Thoracic aorta (tissue), 2 donors: ENCODE data around the gene SAPCD2. TPM values are rescaled to one million over a fixed set of nuclear protein-coding genes. Genes with fewer than 3 reads are reported as not detected.

Experiments
- ATAC-seq: fragments of 150-250 bp; one replicate; pipeline ENCODE4 v1.8.0; 2017; ENCODE audit warnings: low read depth; ENCODE audit not compliant: insufficient number of reproducible peaks, low FRiP score
- DNase-seq: peaks from one replicate; pipeline ENCODE4 v3.0.0-alpha.2; 2020; ENCODE audit warnings: low spot score
- H3K27ac ChIP-seq, 2 donors: fragments of 200-600 bp; sonication (generic); 1 replicate in 1 of 2; 2 replicates in 1 of 2; pipeline ENCODE4 v1.5.1; 2016; ENCODE audit warnings: mild to moderate bottlenecking in 2 of 2, moderate library complexity in 2 of 2
- H3K27me3 ChIP-seq: fragments of 200-600 bp; sonication (generic); replicated peaks from 2 replicates; pipeline ENCODE4 v1.6.0; 2016; ENCODE audit warnings: mild to moderate bottlenecking; ENCODE audit not compliant: insufficient read depth
- H3K36me3 ChIP-seq: fragments of 200-600 bp; sonication (generic); one replicate; pipeline ENCODE4 v1.5.1; 2016
- H3K4me1 ChIP-seq, 2 donors: fragments of 200-600 bp; sonication (generic); 1 replicate in 1 of 2; 2 replicates in 1 of 2; pipeline versions ENCODE4 v1.5.1 to v1.6.0; 2016; ENCODE audit warnings: low read depth in 2 of 2, mild to moderate bottlenecking in 1 of 2; ENCODE audit not compliant: control insufficient read depth in 1 of 2
- H3K4me3 ChIP-seq: fragments of 200-600 bp; sonication (generic); 2 replicates; pipeline ENCODE4 v1.5.1; 2016; ENCODE audit warnings: mild to moderate bottlenecking
- H3K9me3 ChIP-seq: fragments of 200-600 bp; sonication (generic); 2 replicates; pipeline ENCODE4 v1.5.1; 2016
- total RNA-seq, 2 donors: library from RNA; depleted of rRNA; stranded (reverse); fragments of >200 nt; gene quantifications; one replicate each; pipeline versions ENCODE4 v1.1.0 to v1.2.3, GENCODE V29; 2016
- TF ChIP-seq, protein P1 (sequence below): fragments of 200-600 bp; sonication (generic); IDR thresholded peaks from one replicate; pipeline ENCODE4 v1.5.1; 2019; ENCODE audit warnings: antibody characterized with exemption

Gene SAPCD2
- total RNA-seq, 2 donors from 2014 or later: 0.41 to 0.92 TPM

DNA sequence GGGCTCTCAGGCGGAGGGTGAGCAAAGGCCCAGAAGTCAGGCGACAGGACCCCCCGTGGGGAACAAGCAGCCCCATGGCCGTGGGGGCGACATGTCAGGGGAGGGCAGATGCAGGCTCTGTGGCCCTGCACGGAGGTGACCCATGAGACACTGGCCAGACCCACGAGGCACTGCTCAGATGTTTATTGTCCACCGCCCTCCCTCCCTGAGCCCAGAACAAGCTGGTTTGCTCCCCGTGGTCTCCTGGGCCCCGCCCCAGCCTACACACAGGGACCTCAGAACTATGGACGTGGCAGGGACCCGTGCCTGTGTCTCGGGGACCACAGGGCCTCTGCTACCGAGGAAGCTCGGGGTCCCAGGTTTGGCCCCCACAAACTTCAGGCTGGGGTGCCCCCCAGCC, 40.4 kb downstream of the SAPCD2 start:
- no peak overlapping the region for H3K27ac ChIP-seq
- H3K4me1 ChIP-seq: peaks cover 20 to 30% of the 10 kb centered on the region in 2 donors
- DNase-seq (no peak), ATAC-seq (no peak)
- H3K36me3 ChIP-seq: no peaks in the 10 kb centered on the region
- no peaks in the 10 kb centered on the region for H3K9me3 ChIP-seq
- no peak overlapping the region for H3K4me3 ChIP-seq
- no peaks in the 10 kb centered on the region for H3K27me3 ChIP-seq
- TF ChIP-seq, protein P1, sequence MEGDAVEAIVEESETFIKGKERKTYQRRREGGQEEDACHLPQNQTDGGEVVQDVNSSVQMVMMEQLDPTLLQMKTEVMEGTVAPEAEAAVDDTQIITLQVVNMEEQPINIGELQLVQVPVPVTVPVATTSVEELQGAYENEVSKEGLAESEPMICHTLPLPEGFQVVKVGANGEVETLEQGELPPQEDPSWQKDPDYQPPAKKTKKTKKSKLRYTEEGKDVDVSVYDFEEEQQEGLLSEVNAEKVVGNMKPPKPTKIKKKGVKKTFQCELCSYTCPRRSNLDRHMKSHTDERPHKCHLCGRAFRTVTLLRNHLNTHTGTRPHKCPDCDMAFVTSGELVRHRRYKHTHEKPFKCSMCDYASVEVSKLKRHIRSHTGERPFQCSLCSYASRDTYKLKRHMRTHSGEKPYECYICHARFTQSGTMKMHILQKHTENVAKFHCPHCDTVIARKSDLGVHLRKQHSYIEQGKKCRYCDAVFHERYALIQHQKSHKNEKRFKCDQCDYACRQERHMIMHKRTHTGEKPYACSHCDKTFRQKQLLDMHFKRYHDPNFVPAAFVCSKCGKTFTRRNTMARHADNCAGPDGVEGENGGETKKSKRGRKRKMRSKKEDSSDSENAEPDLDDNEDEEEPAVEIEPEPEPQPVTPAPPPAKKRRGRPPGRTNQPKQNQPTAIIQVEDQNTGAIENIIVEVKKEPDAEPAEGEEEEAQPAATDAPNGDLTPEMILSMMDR: no peak

- H3K9me3 ChIP-seq: no peaks in the 10 kb centered on the region
- DNase-seq (no peak), ATAC-seq (peak; percentile 16)
- no peak overlapping the region for H3K27ac ChIP-seq
- peak overlapping the region; percentile 92 for H3K4me3 ChIP-seq
- no peaks in the 10 kb centered on the region for H3K36me3 ChIP-seq
- H3K4me1 ChIP-seq: peaks cover 20 to 30% of the 10 kb centered on the region in 2 donors
- TF ChIP-seq, protein P1: peak; percentile 88
- no peaks in the 10 kb centered on the region for H3K27me3 ChIP-seq
Observed at GRCh38 chr9:137029058-137029936, 41.1 kb downstream of the SAPCD2 start.

- Histone ChIP-seq H3K4me1 (peaks cover 20 to 30% of the 10 kb centered on the region in 2 donors), H3K9me3 (no peaks in the 10 kb centered on the region), H3K27ac (no peak overlapping the region), H3K36me3 (no peaks in the 10 kb centered on the region), H3K4me3 (peak overlapping the region; percentile 92), H3K27me3 (no peaks in the 10 kb centered on the region)
- TF ChIP-seq, protein P1: no peak
- peak; percentile 40 for ATAC-seq
- DNase-seq: no peak
Observed at GRCh38 chr9:137028263-137029057, 41.9 kb downstream of the SAPCD2 start.

DNA sequence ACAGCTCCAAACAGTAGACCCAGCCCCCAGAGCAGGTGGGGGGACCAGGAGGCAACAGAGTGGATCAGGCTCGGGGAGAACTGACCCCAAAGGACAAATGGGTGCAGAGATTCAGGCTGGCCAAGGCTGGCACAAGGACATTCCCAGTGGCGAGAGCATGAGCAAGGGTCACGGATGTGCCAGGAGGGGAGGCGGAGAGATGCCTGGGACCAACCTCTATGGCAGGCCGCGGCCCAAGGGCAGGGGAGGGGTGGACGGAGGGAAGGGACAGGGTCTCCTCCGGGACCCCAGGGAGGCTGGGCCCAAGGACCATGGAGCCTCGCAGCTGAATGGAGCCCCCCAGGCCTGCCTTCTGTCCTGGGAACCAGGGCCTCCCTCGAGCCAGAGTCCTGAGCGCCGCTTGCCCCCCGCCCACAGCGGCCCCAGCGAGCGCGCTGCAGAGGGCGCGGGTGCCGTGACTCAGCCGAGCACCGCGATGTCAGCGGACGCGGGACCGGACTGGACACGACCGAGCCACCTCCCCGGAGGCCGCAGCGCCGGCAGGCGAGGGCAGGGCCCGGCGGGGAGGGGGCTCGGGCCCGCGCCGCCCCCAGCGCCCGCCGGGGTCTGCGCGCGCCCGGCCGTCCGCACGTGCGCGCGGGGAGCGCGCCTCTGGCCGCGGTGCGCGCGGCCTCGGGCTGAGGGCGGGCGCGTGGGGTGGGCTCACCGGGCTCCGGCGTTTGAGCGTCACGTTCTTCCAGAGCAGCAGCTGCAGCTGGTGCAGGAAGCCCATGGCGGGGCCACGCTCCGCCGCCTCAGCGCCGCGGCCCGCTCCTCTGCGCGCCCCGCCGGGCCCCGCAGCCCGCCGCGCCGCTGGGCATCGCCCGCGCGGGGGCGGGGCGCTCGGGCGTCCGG, 42.7 kb downstream of the SAPCD2 start, which contains the start of gene ABCA2:
ABCA2 (minus strand) TSS at position 869 of the 894 bp plus-strand sequence; CDS start at position 772, 97 bp downstream.
- DNase-seq (no peak), ATAC-seq (peak; percentile 27)
- no peaks in the 10 kb centered on the region for H3K9me3 ChIP-seq
- H3K27ac ChIP-seq: peak within 1 kb of the TSS in 1 of 2 donors; percentile 34
- TF ChIP-seq, protein P1: no peak
- H3K36me3 ChIP-seq: no peaks in the 10 kb centered on the region
- H3K4me3 ChIP-seq: peak within 1 kb of the TSS; percentile 92
- H3K27me3 ChIP-seq: no peaks in the 10 kb centered on the region
- peaks cover 20 to 30% of the 10 kb centered on the region in 2 donors for H3K4me1 ChIP-seq
